ENCODE measurements around the gene DOK7.

DOK7 gene

DNA sequence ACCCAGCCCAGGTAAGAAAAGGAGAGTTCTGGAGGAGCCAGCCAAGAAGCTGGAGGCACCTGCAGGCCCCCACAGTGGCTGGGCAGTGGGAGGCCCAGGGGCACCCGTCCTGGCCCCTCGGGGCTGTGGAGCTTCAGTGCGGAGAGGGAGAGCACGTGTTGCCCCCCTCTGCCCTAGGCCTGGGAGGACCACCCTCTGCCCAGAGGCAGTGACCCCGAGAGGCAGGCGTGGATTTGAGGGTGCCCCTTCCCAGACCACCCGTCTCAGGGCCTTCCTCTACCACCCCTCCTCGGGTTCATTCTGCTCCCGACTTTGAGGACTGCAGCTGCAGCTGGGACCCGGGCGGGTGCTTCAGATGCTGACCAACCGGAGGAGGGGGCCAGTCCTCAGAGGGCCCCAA, 33.5 kb upstream of the DOK7 start:
- no peak for DNase-seq

DNA sequence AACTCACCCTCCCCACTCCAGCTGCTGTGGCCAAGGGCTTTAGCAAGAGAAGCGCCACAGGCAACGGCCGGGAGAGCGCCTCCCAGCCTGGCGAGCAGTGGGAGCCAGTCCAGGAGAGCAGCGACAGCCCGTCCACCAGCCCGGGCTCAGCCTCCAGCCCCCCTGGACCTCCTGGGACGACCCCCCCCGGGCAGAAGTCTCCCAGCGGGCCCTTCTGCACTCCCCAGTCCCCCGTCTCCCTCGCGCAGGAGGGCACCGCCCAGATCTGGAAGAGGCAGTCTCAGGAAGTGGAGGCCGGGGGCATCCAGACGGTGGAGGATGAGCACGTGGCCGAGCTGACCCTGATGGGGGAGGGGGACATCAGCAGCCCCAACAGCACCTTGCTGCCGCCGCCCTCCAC, 32.6 kb upstream of the DOK7 start:
- no peak for DNase-seq

DNA sequence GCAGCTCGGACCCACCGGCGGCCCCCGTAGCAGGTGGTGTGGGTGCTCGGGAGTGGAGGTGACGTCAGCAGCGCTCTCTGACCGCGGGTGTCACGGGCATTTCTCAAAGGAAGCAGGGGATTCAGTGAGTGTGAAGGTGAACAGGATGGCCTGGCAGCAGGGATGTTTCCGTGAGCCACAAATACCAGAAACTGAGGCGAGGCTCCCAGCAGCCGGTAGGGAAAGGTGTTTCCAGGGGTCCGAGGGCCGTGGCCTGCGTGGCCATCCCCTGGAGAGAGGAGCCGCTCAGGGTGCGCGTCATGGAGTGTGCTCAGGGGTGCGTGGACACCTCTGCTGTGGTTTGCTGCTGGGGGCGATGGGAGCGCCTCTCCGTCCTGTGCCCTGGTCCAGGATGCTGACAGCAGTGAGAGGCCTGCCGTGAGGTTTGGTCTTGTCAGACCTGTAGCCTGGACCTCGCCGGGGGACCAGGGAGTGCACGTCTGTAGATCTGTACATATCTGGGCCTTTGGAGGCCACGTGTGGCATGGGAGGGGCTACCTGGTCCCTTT, 31.6 kb upstream of the DOK7 start:
- no peak for DNase-seq

DNA sequence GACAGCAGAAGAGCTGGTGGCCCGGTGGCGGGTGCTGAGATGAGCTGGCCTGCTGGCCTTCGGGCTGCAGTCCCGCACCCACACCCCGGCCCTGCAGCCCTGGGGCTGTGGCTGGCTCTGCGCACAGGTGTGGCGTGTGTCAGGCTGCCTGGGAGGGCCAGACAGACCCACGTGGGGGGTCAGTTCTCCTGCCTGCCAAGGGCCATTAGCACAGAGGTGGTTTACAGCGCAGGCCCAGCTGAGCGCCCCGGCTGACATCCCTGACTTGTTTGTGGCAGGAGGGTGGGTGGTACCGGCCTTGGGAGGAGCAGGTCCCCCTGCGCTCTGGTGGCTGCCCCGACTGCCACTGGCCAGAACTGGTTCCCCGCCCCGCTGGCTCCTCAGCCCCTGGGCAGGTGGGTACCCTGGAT, 30.7 kb upstream of the DOK7 start:
- no peak for DNase-seq

- no peak for DNase-seq
Measured at GRCh38 chr4:3433138-3433869, 29.8 kb upstream of the DOK7 start.

GRCh38 chr4:3434881-3435685, 28.0 kb upstream of the DOK7 start:
- no peak for DNase-seq

DNA sequence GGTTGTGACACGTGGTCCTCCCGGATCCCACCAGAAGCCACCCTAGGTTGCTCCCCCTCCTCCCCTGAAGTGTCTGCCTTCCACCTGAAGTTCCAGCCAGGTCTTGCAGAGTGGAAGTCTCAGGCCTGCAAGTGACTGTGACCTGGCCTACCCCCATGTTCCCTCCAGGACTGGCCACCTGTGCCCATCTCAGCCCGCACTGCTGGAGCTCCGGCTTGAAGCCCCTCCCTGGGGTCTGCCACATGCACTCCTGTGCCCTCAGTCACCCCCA, 27.5 kb upstream of the DOK7 start:
- no peak for DNase-seq

GRCh38 chr4:3436048-3436797, 26.9 kb upstream of the DOK7 start:
- DNase-seq, result no peak

GRCh38 chr4:3436798-3437581, 26.1 kb upstream of the DOK7 start:
- DNase-seq, result no peak

DNA sequence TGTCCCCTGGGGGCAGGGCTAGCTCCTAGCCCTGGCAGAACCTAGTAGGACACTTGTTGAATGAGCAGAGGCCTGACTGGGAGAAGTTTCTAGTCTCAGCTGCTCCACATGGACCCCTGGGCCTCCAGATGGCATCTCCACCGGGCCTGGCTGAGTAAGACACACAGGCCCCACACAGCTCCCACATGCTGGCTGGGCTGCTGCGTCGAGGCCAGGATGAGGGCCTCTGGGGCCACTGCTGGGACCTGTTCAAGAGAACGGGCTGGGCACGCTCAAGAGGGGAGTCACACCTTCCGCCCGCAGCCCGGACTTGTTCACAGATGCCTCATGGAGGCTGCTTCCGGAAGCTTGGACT, 25.5 kb upstream of the DOK7 start:
- DNase-seq, result no peak

DNA sequence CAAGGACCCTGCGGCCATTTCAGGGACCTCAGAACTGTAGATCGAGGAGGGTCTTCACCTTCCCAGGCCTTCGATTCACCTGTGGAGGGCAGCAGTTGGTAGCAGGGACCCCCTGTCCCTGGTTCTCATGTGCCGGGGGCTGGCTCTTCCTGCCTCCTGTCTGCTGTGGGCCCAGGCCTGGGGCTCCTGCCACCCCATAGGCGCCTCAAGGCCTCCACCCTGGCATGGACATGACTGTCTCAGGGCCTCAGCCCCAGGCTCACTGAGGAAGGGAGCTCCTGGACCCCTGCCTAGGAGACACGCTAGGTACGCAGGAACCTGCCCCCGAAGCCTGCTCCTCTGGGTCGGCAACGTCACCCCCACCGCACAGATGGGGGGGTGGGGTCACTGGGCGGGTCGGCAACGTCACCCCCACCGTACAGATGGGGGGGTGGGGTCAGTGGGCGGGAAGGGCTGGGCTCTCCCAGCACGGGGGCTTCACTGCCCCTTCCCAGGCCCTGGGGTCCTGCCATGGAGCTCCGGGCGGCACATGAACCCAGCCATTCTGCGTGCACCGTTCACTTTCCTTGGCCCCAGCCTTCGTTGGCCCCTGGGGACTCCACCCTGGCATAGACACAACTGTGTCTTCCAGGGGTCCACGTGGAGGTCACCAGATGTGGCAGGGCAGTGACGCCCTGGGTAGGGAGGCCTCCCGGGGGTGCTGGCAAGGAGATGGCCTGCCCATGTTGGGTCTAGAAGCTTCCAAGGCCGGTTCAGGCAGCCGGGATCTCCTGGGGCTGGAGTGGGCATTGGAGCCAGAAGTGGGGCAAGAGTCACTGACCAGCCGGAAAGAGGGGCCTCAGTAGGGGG, 24.9 kb upstream of the DOK7 start:
- no peak for DNase-seq

DNA sequence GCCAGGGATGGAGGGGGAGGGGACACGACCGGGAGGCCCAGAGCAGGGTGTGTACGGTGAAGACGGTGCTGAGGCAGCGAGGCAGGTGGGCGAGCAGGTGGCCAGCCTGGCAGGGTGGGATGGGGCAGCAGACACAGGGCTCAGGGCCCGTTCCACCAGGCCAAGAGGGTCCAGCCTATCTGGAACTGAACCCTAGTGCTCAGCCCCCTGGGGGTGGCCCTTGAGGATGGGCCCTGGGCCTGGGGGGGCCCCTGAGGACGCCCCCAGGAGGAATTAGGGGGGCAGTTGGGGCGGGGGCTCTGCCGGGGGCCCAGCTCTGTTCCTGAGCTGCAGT, 24.3 kb upstream of the DOK7 start:
- DNase-seq, result no peak

DNA sequence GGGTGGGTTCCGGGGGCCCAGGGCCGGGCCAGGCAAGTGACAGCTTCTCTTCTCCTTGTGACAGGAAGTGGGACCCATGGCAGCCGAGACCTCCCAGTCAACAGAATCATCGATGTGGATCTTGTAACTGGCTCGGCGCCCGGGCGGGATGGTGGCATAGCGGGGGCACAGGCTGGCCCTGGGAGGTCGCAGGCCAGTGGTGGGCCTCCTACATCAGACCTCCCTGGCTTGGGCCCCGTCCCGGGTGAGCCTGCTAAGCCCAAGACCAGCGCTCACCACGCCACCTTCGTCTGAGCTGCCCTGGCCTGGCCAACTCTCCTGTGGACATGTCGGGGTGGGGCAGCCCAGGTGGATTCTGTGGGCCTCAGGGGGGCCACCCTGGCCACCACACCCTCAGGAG, 23.7 kb upstream of the DOK7 start:
- DNase-seq, result no peak

DNA sequence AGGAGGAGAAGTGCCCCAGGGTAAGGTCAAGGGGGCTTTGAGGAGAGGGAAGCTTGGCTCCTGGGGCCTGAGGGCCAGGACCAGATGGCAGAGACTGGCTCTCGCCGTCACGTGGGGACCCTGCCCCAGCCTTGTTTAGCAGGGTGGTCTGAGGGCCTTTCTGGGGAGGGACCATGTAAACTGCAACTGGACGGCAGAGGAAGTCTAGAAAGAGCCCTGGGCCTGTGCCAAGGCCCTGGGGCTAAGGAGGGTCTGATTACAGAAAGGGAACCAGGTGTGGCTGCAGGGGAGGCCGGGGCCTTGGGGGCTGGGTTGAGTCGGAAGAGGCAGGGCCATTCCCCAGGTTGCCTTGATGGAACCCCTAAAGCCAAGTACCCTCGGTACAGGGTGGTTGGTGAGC, 23.1 kb upstream of the DOK7 start:
- DNase-seq, result no peak

DNA sequence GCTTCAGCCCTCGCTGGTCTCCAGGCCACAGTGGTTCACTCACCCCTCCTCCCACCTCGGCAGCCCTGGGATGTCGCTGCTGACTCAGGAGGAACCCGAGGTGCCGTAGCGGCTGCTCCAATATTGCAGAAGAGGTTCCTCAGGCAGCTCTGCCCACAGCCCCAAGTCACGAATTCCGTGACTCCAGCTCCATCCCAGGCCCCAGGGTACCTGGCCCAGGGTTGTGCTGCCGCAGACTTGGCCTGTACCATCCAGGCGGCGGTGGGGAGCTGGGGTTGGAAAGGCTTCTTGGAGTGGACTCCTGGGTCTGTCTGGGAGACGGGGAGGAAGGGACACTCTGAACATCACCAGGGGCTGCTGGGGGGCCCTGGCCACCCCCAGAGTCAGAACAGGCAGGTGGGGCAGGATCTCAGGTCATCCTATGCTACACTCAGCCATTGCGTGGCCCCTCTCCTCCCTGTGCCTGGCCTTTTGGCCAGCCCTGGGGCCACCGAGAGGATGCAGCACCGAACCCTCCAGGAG, 22.1 kb upstream of the DOK7 start:
- DNase-seq, result no peak

- no peak for DNase-seq
Measured at GRCh38 chr4:3441501-3442459, 21.3 kb upstream of the DOK7 start, which contains the start of gene HGFAC. Gene HGFAC, plus strand, starts transcription at chr4:3441968. Its CDS starts 34 bp downstream, at chr4:3442002.

DNA sequence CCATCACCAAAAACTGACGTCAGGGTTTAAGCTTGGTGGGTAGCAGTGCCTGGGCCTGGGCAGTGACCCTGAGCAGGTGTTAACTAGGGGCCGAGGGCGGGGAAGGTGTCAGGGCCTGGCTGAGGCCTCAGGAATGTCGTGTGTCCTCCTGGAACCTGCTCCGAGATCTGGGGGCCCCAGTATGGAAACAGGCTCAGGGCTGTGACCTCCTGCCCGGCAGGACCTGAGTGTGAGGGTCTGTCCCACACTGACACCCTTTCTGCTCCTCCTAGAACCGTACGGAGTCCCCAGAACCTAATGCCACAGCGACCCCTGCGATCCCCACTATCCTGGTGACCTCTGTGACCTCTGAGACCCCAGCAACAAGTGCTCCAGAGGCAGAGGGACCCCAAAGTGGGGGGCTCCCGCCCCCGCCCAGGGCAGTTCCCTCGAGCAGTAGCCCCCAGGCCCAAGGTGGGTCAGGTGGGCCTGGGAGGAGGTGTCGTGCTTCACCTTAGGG, 20.6 kb upstream of the DOK7 start:
- DNase-seq, result no peak

- DNase-seq, result peak; percentile 47
Measured at GRCh38 chr4:3442959-3443749, 20.0 kb upstream of the DOK7 start.

DNA sequence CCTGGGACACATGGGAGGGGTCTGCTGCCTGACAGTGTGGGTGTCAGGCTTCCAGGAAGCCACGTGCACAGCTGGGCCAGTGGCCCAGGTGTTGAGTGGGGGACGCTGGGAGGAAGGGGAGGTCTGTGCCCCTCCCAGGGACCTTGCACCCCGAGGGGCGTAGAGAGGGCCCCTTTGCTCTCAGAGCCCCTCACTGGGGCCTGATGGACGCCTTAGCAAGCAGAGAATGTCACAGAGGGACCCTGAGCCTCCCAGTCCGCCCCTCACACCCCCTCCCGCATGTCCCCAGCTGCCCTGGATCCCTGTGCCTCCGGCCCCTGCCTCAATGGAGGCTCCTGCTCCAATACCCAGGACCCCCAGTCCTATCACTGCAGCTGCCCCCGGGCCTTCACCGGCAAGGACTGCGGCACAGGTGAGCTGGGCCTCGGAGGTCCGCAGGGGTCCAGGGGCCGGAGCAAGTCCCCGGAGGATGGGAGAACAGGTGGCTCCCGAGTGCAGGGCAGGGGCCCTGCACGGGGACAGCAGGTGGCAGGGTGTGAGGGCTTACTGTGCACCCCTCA, 19.3 kb upstream of the DOK7 start:
- DNase-seq, result no peak

Measured in activated effector memory CD4-positive, alpha-beta T cell treated with Interleukin-2 at 50 U/mL for 16 hours (primary cell).